Loucy (cell line): ENCODE results near the gene SDR42E2.

ENCODE experiments used
- H2AFZ ChIP-seq: fragments of 200-600 bp; sonication (generic); 2 replicates; pipeline ENCODE4 v1.6.0; 2016; ENCODE audit warnings: antibody characterized with exemption, mild to moderate bottlenecking, low read length, moderate library complexity
- H3F3A ChIP-seq: fragments of 200-600 bp; 2 replicates; pipeline ENCODE4 v1.6.0; 2016; ENCODE audit warnings: antibody characterized with exemption, low read depth, mild to moderate bottlenecking
- H3K27me3 ChIP-seq: fragments of 200-600 bp; sonication (generic); 2 replicates; pipeline ENCODE4 v1.6.1; 2014; ENCODE audit warnings: low read length, mild to moderate bottlenecking; ENCODE audit not compliant: insufficient read depth, poor library complexity, severe bottlenecking
- H3K36me3 ChIP-seq: fragments of 200-600 bp; sonication (generic); 2 replicates; pipeline ENCODE4 v1.6.1; 2016; ENCODE audit warnings: low read length; ENCODE audit not compliant: insufficient read depth
- H3K4me1 ChIP-seq: fragments of 200-600 bp; sonication (generic); 2 replicates; pipeline ENCODE4 v1.5.1; 2014; ENCODE audit warnings: low read length, mild to moderate bottlenecking; ENCODE audit not compliant: insufficient read depth, poor library complexity, severe bottlenecking
- H3K4me2 ChIP-seq: fragments of 200-600 bp; sonication (generic); 2 replicates; pipeline ENCODE4 v1.6.0; 2014; ENCODE audit warnings: antibody characterized with exemption, low read length, low read depth, mild to moderate bottlenecking; ENCODE audit not compliant: poor library complexity, severe bottlenecking
- H3K4me3 ChIP-seq: fragments of 200-600 bp; sonication (generic); 2 replicates; pipeline ENCODE4 v1.5.1; 2014; ENCODE audit warnings: low read length, mild to moderate bottlenecking, mixed read lengths; ENCODE audit not compliant: poor library complexity, severe bottlenecking
- H3K79me2 ChIP-seq: fragments of 200-600 bp; sonication (generic); 2 replicates; pipeline ENCODE4 v1.6.1; 2014; ENCODE audit warnings: low read length; ENCODE audit not compliant: insufficient read depth
- H3K9ac ChIP-seq: fragments of 200-600 bp; sonication (generic); 2 replicates; pipeline ENCODE4 v1.6.0; 2014; ENCODE audit warnings: mild to moderate bottlenecking, low read depth, low read length, moderate library complexity; ENCODE audit not compliant: poor library complexity, severe bottlenecking
- H3K9me2 ChIP-seq: fragments of 200-600 bp; sonication (generic); replicated peaks from 2 replicates; pipeline ENCODE4 v1.6.1; 2016; ENCODE audit warnings: low read depth, low read length, mixed read lengths
- H3K9me3 ChIP-seq: fragments of 200-600 bp; sonication (generic); 2 replicates; pipeline ENCODE4 v1.6.1; 2014; ENCODE audit warnings: mild to moderate bottlenecking, antibody characterized with exemption, low read length, low read depth; ENCODE audit not compliant: insufficient read depth
- H4K20me1 ChIP-seq: fragments of 200-600 bp; sonication (generic); 2 replicates; pipeline ENCODE4 v1.6.0; 2014; ENCODE audit warnings: antibody characterized with exemption, low read length, mild to moderate bottlenecking; ENCODE audit not compliant: insufficient read depth, poor library complexity, severe bottlenecking
- EZH2phosphoT487 ChIP-seq: fragments of 200-600 bp; IDR thresholded peaks from 2 replicates; pipeline ENCODE4 v1.6.1; 2018; ENCODE audit warnings: antibody characterized with exemption, mild to moderate bottlenecking, moderate library complexity, borderline replicate concordance
- TF ChIP-seq, protein P1 (sequence below): fragments of 200-600 bp; sonication (generic); conservative IDR thresholded peaks from 2 replicates; pipeline ENCODE4 v1.5.1; 2014; ENCODE audit warnings: mild to moderate bottlenecking, antibody characterized with exemption, low read length

The SDR42E2 gene

DNA sequence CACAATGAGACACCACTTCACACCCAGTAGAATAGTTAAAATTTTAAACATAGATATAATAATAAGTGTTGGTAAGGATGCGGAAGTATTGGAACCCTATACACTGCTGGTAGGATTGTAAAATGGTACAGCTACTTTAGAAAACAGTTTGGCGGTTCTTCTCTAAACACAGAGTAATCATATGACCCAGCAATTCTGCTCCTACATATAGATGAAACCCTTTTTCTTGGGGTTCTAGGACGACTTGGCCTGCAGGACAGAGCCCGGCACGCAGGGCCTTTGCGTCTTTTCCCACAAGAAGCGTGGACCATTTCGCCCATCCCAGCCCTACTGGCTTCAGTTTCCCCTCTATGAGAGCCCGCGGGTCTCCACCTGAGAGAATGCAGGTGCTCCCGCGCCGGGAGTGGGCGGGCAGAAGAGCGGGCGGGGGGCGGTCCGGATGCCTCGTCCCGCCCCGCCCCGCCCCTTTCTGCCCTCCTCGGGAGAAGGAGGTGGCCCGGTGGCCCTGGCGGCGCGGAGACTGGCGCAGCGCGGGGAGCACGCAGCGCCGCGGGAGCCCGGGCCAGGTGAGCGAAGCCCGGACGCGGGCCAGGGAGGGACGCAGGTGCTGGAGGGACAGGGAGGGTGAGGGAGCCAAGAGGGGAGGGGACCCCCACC is at the start of gene SDR42E2:
SDR42E2 (plus strand) TSS at position 508 of the 657 bp plus-strand sequence. CDS start 3,077 bp downstream, outside the sequence.
- H3K4me1 ChIP-seq, result no peaks in the 10 kb centered on the region
- no peak within 1 kb of the TSS for H3K9ac ChIP-seq
- no peaks in the 10 kb centered on the region for H3K36me3 ChIP-seq
- no peaks in the 10 kb centered on the region for H3K27me3 ChIP-seq
- H3K4me2 ChIP-seq, result no peak within 1 kb of the TSS
- H3K9me3 ChIP-seq, result no peaks in the 10 kb centered on the region
- no peaks in the 10 kb centered on the region for H4K20me1 ChIP-seq
- no peak within 1 kb of the TSS for H3K4me3 ChIP-seq
- H3F3A ChIP-seq, result no peaks in the 10 kb centered on the region
- no peaks in the 10 kb centered on the region for H3K9me2 ChIP-seq
- H3K79me2 ChIP-seq, result no peaks in the 10 kb centered on the region
- TF ChIP-seq, protein P1, sequence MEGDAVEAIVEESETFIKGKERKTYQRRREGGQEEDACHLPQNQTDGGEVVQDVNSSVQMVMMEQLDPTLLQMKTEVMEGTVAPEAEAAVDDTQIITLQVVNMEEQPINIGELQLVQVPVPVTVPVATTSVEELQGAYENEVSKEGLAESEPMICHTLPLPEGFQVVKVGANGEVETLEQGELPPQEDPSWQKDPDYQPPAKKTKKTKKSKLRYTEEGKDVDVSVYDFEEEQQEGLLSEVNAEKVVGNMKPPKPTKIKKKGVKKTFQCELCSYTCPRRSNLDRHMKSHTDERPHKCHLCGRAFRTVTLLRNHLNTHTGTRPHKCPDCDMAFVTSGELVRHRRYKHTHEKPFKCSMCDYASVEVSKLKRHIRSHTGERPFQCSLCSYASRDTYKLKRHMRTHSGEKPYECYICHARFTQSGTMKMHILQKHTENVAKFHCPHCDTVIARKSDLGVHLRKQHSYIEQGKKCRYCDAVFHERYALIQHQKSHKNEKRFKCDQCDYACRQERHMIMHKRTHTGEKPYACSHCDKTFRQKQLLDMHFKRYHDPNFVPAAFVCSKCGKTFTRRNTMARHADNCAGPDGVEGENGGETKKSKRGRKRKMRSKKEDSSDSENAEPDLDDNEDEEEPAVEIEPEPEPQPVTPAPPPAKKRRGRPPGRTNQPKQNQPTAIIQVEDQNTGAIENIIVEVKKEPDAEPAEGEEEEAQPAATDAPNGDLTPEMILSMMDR, result no peak
- TF ChIP-seq EZH2phosphoT487, result no peak
- no peak within 1 kb of the TSS for H2AFZ ChIP-seq

DNA sequence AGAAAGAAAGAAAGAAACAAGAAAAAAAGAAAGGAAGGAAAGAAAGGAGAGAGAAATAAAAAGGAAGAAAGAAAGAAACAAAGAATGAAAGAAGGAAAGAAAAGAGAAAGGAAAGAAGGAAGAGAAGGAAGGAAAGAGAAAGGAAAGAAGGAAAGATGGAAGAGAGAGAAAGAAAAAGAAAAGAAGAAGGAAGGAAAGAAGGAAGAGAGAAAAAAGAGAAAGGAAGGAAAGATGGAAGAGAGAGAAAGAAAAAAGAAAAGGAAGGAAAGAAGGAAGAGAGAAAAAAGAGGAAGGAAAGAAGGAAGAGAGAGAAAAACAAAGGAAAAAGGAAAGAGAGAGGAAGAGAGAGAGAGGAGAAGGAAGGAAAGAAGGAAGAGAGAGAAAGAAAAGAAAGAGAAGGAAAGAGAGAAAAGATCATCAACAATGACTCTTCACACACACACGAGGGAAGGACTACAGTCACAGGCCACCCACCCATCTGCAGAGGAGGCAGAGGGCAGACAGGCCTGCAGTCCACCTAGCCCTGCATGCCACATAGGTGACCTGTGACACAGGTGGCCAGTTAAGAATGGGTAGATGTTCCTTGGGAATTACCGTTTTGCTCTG is 46.1 kb upstream of the SDR42E2 start:
- Histone ChIP-seq H3K9me2 (no peaks in the 10 kb centered on the region), H3K36me3 (no peaks in the 10 kb centered on the region), H3K9me3 (no peaks in the 10 kb centered on the region), H2AFZ (no peak overlapping the region), H3K4me1 (no peaks in the 10 kb centered on the region), H3K9ac (no peak overlapping the region), H3K79me2 (no peaks in the 10 kb centered on the region), H3F3A (no peaks in the 10 kb centered on the region), H3K4me3 (no peak overlapping the region), H3K27me3 (no peaks in the 10 kb centered on the region), H4K20me1 (no peaks in the 10 kb centered on the region), H3K4me2 (no peak overlapping the region)
- TF ChIP-seq EZH2phosphoT487, result no peak
- TF ChIP-seq, protein P1, result no peak

DNA sequence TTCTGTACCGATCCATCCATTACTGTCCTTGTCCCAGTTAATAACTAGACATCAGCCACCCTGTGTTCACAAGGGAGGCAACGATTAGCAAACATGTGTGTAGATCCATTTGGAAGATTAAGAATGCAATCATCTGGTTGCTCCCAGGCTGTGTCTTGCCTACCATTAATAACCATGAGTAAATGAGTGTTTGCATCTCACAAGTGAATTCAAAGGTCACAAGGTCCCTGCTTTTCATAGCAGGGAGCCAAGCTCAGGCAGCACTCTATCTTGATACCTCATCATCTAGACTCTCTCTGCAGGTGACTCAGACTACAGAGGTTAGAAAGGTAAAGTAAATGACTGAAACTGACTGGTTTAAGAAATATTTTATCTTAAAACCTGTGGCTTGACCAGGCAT is 44.7 kb upstream of the SDR42E2 start:
- Histone ChIP-seq H3K4me2 (no peak overlapping the region), H3K9me3 (no peaks in the 10 kb centered on the region), H3K79me2 (no peaks in the 10 kb centered on the region), H3K4me1 (no peaks in the 10 kb centered on the region), H3K4me3 (no peak overlapping the region), H2AFZ (no peak overlapping the region), H3K9ac (no peak overlapping the region), H3K36me3 (no peaks in the 10 kb centered on the region), H3K27me3 (no peaks in the 10 kb centered on the region), H3K9me2 (no peaks in the 10 kb centered on the region), H4K20me1 (no peaks in the 10 kb centered on the region), H3F3A (no peaks in the 10 kb centered on the region)
- TF ChIP-seq EZH2phosphoT487, result no peak
- TF ChIP-seq, protein P1, result no peak
